GM18505 (cell line): Measurements from ENCODE around the gene HOXB7.

Source experiments
- ATAC-seq: cut with Tn5 transposase; IDR thresholded peaks from one replicate; pipeline ENCODE4 v1.9.1; 2021; ENCODE audit not compliant: unreplicated experiment
- POLR2A ChIP-seq: IDR thresholded peaks from 4 replicates; pipeline ENCODE4 v1.6.1; 2011; ENCODE audit warnings: borderline replicate concordance; ENCODE audit not compliant: insufficient read depth, insufficient read length; ENCODE audit errors: extremely low read depth

HOXB7 gene

DNA sequence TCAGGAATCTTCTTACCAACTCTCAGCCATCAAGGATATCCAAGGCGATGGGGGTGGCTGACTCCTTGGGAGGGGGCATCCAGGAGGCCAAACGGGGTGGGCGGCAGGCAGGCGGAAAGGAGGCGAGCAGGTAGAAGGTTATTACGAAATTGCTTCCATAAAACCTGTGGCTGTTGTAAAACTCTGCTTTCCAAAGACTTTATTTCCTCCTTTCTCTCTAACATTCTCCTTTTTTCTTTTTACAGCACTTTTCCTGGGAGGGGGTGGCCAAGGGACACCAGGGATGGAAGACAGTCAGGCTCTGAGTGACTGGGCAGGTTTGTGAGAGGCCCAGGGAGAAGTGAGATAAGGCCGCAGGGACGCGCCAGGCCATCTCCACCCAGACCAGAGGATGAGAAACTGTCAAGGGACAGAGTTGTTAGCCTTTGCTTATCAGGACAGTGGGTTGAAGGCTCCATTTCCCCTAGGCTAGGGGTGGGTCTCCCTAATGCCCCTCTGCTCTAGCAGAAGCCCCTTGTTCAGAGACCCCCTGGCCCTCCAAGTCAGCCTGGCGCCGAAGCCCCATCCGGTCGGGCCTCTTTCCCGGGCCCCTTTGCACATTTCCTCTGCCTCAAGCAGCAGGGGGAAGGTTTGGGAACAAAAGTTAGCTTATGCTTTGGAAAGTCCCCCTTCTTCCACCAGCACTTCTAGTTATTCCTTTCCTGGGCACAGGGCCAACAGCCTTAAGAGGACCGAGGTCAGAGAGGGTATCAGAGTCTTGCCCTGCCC is 20.3 kb upstream of the HOXB7 start:
- ATAC-seq, result no peak
- no peak for TF ChIP-seq POLR2A

DNA sequence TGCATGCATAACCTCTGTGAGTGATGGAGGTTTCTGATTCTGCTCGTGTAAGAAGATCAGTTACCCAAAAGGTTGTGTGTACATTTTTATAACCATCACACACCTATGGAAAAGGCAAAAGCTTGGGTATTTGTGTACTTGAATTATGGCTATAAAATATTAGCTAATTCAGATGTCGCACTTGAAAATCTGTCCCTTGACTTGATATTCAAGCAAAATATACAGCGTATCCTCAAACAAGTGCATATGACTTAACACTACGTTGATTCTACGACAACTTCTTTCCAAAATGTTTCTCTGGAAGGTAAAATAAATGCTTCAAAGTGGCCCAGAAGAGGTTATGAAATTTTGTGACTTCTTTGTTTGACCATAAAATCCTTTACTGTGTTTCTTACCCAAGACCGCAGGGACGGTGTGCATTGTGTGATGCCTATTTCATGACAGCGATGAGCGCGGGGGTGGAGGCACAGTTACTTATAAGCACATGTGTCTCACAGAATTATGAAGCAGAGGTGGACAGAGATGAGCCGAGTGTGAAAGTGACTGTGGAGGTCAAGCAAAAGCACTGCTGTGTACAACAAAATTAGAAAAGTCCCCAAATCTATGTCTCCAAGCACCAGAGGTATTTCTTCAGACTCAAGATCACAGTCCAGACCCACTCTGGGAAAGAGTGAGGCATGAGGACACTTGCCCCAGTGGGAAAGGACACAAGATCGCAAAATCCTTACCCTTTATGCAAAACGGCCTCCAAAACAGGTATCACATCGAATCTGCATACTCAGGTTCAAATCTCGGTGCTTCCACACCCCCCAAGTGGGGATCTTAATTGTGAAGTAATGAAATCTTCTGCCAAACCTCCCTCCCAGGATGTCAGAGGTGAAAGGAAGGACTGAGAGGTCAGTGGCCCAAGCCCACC is 19.4 kb upstream of the HOXB7 start:
- ATAC-seq, result no peak
- TF ChIP-seq POLR2A, result no peak

DNA sequence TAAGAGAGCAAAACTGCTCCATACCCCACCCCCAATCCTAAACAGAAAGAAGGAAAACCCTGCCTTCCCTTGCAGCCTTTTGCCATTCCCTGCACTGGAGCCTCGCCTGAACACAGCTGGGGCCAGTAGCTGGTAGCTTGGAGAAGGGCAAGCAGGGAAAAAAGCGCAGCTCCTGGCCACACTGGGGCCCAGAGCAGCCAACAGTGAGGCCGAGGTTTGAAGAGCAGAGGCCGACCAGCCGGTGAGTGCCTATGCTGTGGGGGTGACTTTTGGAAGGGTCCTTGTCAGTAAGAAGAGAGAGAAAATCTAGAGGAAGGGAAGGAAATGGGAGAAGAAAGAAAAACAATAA is 18.6 kb upstream of the HOXB7 start:
- no peak for ATAC-seq
- no peak for TF ChIP-seq POLR2A

DNA sequence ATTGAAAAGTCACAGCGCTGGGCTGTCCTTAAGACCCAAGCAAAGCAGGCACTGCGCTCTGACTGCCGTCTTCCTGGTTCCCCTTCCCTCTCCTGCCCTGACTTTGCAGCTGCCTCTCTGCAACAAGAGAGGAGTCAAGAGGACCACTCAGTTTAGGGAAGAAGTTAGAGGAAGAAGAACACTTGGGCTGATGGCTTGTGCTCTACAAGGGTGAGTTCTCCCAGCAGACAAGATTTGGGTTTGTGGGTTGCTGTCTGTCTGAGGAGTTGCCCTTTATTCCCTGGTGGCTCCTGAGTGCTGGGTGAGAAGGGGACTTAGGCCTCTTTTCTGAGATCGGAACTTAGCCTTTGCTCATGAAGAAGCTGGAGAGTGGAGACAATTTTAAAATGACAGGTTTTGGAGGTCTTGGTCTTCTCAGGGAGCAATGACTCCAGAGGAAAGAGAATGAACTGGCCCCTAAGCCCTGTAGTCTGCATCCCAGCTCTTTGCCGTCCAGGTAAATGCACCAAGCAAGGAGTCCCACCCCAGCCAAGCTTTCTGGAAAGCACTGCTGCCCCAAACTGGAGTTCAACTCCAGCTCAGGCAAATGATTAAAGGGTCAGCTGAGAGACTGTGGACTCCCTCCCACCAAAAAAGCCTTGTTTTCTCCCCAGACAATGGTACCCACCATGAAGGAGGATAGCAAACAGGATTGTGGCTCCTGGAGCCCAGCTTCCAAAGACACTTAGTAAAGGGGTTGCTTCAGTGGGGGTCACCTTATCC is 18.0 kb upstream of the HOXB7 start:
- no peak for TF ChIP-seq POLR2A
- ATAC-seq, result no peak

DNA sequence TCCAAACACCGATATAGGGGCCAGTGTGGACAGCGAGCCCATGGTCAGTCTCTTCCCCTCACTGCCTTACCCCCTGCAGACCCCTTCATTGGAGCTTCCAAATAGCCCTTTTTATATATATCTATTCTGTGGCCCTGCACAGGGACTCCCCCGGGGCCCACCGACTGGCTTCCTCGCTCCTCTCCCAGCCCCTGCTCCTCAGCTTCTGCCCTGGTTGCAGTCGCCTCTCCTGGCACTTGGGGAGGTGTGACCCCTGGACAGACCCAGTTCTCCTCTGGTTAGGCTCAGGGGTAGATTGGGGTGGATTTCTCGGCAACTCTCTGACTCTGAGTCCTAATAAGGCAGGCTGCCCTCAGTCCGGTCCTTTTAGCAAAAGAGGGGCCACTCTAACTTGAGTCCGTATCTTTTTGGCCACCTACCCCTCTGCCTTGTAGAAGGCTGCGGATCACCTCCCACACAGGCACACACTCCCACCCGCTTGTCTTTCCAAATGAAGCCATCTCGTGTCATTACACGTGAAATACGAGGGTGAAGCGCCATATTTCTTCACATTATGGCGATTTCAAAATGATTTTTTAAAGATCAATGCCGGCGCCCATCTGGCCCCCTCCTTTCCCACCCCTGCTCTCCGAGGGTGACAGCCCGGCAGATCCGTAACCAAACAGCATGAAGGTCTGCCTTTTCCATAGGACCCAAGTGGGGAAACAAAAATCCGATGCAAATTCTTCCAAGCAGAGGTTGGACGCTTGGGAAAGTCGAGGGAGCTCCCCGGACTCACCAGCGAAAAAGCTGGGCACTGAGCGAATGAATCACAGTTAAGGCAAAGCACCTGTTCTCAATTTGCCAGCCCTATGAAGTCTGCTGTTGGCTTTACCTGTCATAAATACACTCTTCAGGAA is 17.1 kb upstream of the HOXB7 start:
- TF ChIP-seq POLR2A, result no peak
- ATAC-seq, result no peak

DNA sequence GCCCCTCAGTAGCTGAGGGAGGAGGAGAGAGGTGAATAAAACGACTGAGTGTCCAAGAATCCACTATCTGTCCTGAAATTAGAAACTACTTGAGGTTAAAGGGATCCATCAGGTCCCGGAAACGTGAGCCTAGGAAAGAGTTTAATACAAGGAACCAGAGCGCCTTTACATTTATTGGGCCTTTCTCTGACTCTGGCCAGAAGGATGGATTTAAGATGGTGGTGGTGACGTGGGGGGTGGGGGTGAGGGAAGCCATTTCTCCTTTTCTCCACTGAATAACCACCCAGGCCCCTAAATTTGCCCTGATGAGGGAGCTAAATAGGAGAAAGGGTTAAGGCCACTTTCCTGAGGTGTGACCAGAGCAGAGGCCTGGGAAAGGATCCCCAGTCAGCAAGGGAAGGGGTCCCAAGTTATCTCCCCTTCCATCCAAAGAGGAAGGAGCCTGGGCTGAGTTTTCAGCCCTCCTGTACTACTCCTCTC is 16.3 kb upstream of the HOXB7 start:
- no peak for TF ChIP-seq POLR2A
- no peak for ATAC-seq

DNA sequence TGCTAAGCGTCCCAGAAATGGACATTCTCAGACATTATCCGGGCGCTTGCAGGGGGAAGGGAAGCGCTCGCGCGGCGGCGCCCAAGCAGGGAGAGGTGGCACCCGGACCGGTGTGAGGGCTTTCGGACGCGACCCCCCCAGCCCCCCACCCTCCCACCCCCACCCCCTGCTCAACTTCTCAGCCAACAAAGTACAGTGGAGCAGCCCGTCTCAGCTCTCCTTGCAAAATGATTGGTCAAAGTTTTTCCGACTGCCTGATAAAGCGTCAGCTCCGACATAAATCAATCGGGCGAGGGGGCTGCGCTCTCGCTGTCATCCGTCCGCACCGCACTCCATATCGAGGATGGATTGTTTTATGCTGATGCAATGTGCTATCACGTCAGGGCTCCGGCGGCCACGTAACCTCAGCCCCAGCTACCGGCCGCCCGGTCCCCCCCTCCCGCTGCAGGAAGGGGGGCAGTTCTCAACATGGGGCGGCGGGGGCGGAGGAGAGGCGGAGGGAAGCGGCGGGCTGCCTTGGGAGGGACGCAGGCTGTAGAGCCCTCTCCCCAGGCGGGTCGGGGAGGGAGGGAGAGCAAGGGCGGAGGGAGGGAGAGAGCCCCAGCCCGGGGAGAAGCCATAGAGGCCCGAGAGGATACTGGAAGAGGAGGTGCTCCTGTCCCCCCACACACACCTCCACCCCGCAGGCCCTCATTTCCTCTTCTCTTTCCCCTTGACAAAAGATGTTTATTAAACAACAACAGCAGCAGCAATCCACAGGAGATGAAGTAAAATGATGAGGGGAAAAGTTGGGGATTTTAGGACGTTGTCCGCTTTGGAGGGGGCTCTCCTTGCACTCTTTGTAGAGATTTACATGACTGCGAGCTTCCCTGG is 15.7 kb upstream of the HOXB7 start, which contains the start of gene HOXB9:
Gene HOXB9, minus strand, starts transcription at position 114 of the 873 bp plus-strand sequence. Its CDS starts 89 bp downstream, at position 25.
- ATAC-seq, result no peak

DNA sequence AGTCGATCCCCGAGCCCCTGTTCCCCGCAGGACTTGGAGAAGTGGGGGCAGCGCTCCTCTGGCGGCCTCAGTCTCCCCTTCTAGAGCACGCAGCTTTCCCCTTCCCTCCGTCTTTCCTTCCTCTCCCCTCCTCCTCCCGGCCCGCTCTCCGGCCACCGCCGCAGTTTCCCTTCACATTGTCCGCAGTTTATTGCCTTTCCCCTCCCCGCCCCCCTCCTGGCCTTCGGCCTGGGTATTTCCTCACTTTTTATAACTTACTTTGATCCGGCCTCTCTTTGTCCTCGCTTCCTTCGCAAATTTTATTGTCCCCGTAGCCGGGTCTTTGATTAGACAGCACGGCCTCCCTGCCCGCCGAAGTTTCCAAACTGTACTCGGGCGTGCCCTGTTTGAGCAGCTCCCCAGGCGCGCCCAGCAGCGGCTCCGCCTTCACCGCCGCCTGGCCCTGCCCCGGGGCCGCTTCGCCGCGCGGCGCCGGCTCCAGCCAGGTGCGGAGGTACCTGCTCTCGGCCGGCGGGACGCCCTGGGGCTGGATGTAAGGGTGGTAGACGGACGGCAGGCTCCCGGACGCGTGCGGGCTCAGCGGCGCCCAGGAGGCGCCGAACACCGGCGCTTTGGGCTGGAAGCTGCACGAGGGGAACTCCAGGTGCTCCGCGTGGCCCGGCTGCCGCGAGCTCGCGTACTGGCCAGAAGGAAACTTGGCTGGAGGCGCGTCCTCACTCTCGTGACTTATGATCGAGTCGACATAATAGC is 14.9 kb upstream of the HOXB7 start:
- no peak for TF ChIP-seq POLR2A
- no peak for ATAC-seq

More for the DNA sequence above, 15.7 kb upstream of the HOXB7 start, which contains the start of gene HOXB9:
- no peak for TF ChIP-seq POLR2A

DNA sequence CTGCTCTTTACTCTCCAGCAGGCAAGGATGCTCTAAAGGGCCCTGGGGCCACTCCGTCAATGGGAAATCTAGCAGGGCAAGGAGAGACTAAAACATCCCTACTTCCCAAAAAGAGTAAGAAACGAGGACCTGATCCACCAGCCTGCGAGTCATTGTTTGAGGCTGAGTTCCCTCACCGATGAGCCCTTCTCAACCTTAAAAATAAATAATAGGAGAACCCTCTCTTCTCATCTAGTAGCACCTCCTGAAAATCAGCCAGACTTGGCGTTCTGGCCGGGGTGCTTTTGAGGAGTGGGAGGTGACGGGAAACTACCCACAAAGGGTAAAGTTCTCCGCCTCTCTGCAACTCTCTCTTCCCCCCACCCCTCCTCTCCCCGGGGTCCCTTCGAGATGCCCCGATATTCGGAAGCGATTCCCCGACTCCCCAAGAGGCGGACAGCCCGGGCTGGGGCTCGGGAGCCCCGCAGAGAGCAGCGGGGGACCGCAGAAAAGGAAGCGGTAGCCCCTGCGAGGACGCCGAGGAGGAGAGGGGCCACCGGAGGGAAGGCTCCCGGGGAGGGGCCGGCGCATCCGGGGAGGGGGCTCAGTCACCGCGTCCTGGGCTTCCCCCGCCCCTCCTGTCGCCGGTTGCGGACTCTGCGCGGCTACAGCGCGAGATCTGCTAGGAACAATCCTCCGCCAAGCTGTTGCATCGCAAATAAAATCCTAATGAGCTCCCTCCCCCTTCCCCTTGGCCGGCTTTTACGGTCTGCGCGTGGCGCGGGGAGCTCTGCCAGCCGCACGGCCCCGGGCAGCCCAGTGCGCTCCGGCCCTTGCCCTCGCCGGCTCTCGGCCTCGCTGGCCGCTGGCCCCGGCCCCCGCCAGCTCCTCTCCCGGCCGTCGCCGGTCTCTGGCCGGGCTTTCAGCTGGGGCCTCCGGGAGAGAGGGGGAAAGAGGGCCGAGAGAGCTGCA is 14.0 kb upstream of the HOXB7 start:
- no peak for TF ChIP-seq POLR2A
- no peak for ATAC-seq

DNA sequence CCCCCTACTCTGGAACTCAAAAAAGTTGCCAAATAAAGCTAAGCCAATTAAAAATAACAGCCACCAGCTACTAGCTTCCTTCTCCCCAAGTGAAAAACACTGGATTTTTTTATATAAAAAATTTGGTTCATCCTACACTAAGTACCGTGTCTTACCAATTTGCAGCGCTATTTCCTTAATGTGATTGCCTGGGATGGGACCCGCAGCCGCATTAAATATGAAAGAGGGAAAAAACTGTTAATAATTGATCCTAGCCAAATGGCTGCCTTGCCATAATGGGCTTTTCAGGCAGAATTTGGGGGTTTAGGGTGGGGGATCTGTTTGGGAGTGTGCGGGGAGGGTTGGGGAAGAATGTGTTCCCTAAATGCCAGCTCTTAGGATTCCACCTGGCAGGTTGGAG is 13.3 kb upstream of the HOXB7 start:
- ATAC-seq, result no peak
- TF ChIP-seq POLR2A, result no peak

DNA sequence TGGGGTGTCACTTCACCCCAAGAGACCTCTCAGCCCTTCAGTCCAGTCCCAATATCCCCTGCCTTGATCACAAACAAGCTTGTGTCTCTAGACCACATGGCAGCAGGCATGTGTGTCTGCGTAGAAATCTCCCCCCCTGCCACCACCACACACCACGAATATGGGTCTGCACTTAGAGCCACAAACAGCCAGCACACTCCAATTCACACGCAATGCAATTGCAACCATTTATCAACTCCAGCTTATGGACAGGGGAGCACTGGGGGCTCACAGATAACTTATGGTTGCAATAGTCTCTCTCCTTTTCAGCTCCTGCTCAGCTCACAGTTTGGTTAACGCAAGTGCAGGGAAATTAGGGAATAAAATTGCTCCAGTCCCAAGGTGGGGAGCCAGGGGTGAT is 12.8 kb upstream of the HOXB7 start:
- no peak for TF ChIP-seq POLR2A
- ATAC-seq, result no peak
